VCaP (cell line): Measurements from ENCODE around the gene LRP1.

Experiments
- H3K27ac ChIP-seq: fragments of 450-650 bp; 2 replicates; pipeline ENCODE4 v1.5.1; 2017
- CTCF ChIP-seq: fragments of 450-650 bp; conservative IDR thresholded peaks from 2 replicates; pipeline ENCODE4 v1.5.1; 2017; ENCODE audit warnings: mild to moderate bottlenecking, moderate library complexity

Gene LRP1

GRCh38 chr12:57258977-57259970 is 131.0 kb downstream of the LRP1 start:
- no peak for TF ChIP-seq CTCF
- H3K27ac ChIP-seq: no peak overlapping the region

DNA sequence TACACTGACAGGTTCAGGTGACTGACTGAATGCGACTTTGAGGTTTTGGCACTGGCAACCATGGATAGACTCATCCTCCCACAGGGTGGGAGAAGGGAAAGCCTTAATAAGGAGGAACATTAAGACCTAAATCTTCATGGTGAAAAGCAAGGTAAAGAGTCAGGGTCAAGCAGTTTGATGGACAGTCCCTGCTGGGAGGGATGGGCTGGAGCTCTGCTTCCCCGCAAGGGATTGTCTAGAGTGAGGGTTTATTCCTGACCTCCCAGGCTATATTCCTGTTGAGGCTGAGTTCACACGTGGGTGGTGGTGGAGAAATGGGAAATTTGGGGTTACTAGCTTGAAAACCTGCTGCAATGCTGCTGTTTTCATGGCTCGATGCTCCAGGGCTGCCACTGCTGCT is 132.1 kb downstream of the LRP1 start:
- TF ChIP-seq CTCF: no peak
- no peak overlapping the region for H3K27ac ChIP-seq

GRCh38 chr12:57261428-57261865 is 133.2 kb downstream of the LRP1 start:
- TF ChIP-seq CTCF: no peak
- no peak overlapping the region for H3K27ac ChIP-seq

DNA sequence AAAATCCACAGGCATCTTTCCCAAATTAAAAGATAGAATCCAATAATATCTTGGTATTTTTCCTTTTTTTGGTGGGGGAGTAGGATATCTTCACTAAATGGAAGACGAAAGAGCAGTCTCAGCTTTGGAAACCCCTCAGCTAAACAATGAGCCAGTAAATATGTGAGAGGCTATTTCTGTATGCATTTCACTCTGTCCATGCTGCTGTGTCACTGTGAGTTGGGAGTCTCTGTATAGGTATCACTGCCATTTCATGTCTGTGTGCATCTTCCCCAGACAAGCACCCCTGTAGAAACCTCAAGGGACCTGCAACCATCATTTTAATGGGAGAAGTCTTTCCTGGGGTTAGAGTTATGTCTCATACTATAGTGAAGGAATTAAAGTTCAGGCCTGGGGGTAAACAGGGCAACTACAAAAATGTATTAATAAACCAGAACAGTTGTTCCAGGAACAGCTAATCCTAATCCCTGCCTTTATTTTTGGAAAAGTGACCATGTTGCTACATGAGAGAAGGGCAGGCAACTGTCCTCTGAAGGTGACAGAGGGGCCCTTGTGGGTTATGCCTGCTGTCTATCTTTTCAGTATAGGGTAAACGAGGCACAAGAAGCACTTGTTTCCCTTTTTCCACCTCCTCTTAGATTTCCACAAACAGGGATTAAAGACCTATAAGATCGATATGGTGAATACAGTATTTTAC is 134.0 kb downstream of the LRP1 start:
- no peak for TF ChIP-seq CTCF
- no peak overlapping the region for H3K27ac ChIP-seq
